Activated naive CD4-positive, alpha-beta T cell treated with anti-CD3 and anti-CD28 coated beads for 36 hours (primary cell): ENCODE results near the gene P2RX3. TPM values are rescaled to one million over a fixed set of nuclear protein-coding genes. Genes with fewer than 3 reads are reported as not detected.
"Not testable (repeated sequence)": the region's sequence is repeated elsewhere in the genome, so short reads cannot be mapped to it uniquely, and the experiment has no call there.

ENCODE experiments used
- CTCF ChIA-PET: fragments of 350-600 bp; sonication (Branson Sonifier 250); formaldehyde crosslinking; loops from one replicate; lab custom pipeline; 2021; ENCODE audit warnings: antibody characterized with exemption; lab: Charles Lee
- DNase-seq: peaks from one replicate; pipeline ENCODE4 v3.0.0-alpha.2; 2020
- H3K27ac Mint-ChIP-seq: one replicate; pipeline ENCODE4 v1.8.0; 2021; ENCODE audit warnings: mild to moderate bottlenecking, mixed read lengths
- H3K27me3 Mint-ChIP-seq: one replicate; pipeline ENCODE4 v1.8.0; 2021; ENCODE audit warnings: low read depth, mixed read lengths
- H3K36me3 Mint-ChIP-seq: one replicate; pipeline ENCODE4 v1.8.0; 2021; ENCODE audit warnings: low read depth, mixed read lengths
- H3K4me1 Mint-ChIP-seq: one replicate; pipeline ENCODE4 v1.8.0; 2021; ENCODE audit warnings: low read depth, mixed read lengths
- H3K4me3 Mint-ChIP-seq: one replicate; pipeline ENCODE4 v1.8.0; 2021; ENCODE audit warnings: mild to moderate bottlenecking, moderate library complexity, mixed read lengths
- H3K9me3 Mint-ChIP-seq: one replicate; pipeline ENCODE4 v1.8.0; 2021; ENCODE audit warnings: mixed read lengths
- intact Hi-C: fragments of 100-400 bp; cut with micrococcal nuclease; formaldehyde crosslinking; loops from one replicate; pipeline ENCODE4 v1.15.1; 2023
- total RNA-seq, 2 experiments: library from RNA; stranded (reverse); gene quantifications; one replicate each; pipeline ENCODE4 v1.2.3, GENCODE V29; 2021

P2RX3 gene
- total RNA-seq, 2 experiments from 2014 or later, result not detected

DNA sequence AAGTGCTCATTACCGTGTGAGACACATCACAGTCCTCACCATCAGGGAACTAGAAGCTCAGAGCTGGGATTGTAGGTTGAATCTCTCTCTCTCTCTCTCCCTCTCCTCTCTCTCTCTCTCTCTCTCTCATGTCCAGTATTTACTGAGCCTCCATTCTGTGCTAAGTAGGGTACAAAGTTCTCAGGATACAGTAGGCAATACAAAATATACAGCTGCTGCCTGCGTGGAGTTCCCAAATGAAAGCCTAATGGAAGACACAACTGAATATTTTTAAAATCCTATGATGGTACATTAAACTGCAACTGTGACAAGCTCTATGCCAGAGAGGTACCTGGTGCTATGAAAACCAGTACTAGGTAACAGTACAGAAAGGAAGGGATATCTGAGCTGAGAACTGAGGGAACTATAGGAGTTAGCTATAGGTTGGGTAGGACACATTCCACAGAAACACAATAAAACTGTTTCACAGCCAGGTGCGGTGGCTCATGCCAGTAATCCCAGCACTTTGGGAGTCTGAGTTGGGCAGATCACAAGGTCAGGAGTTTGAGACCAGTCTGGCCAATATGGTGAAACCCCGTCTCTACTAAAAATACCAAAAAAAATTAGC lies 61.9 kb downstream of the P2RX3 start:
- H3K4me1 Mint-ChIP-seq, result peaks cover 12% of the 10 kb centered on the region
- no peak overlapping the region for H3K27ac Mint-ChIP-seq
- intact Hi-C loops, result no loop called here
- CTCF ChIA-PET, result interaction anchor here (0.6 to 1.3 kb wide), 4 partner anchors 19 to 58 kb away, joined by 3 to 5 read pairs (median 3); no protein-coding TSS in a partner anchor
- H3K4me3 Mint-ChIP-seq, result no peak overlapping the region
- H3K27me3 Mint-ChIP-seq, result no peaks in the 10 kb centered on the region
- no peak for DNase-seq
- H3K9me3 Mint-ChIP-seq, result no peaks in the 10 kb centered on the region
- peaks cover 14% of the 10 kb centered on the region for H3K36me3 Mint-ChIP-seq

DNA sequence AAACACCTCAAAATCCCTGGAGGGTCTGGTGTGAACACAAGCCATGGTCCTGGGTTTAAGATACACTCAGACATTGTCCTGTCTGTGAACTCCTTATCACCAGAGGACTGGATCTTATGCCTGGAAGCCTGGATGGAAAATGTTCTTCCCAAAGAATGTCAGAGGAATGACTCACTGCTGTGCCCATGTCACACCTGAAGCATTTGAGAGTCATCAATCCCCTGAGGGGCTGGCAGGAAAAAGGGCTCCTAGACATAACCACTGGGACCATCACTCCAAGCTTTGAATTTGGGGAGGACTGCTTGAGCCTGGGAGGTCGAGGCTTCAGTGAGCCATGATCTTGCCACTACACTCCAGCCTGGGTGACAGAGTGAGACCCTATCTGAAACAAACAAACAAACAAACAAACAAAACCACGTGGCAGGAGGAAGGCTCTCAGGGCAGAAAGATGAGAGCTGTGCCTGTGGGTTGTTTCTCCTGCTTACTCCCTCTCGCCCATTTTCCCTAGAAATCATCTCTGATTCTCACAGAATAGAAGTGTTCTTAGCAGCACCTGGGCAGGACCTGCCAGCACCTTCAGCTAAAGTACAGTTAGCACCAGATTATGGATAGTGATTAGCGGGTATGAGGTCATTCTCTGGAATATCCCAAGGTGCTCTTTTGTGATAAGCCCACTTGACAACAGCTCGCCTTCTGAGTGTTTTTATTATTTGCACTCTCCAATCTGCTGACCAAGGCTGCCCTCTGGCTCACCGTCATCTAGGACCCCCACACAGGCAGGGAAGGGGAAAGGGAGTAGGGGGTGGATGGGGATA lies 64.2 kb downstream of the P2RX3 start:
- intact Hi-C loops, result no loop called here
- Mint-ChIP-seq H3K9me3 (no peaks in the 10 kb centered on the region), H3K36me3 (peaks cover 35% of the 10 kb centered on the region), H3K27ac (no peak overlapping the region), H3K4me1 (peaks cover 34% of the 10 kb centered on the region), H3K27me3 (no peaks in the 10 kb centered on the region), H3K4me3 (no peak overlapping the region)
- CTCF ChIA-PET, result interaction anchor here (0.9 kb wide), 1 partner anchor 56 kb away, joined by 4 read pairs; no protein-coding TSS in a partner anchor
- no peak for DNase-seq

DNA sequence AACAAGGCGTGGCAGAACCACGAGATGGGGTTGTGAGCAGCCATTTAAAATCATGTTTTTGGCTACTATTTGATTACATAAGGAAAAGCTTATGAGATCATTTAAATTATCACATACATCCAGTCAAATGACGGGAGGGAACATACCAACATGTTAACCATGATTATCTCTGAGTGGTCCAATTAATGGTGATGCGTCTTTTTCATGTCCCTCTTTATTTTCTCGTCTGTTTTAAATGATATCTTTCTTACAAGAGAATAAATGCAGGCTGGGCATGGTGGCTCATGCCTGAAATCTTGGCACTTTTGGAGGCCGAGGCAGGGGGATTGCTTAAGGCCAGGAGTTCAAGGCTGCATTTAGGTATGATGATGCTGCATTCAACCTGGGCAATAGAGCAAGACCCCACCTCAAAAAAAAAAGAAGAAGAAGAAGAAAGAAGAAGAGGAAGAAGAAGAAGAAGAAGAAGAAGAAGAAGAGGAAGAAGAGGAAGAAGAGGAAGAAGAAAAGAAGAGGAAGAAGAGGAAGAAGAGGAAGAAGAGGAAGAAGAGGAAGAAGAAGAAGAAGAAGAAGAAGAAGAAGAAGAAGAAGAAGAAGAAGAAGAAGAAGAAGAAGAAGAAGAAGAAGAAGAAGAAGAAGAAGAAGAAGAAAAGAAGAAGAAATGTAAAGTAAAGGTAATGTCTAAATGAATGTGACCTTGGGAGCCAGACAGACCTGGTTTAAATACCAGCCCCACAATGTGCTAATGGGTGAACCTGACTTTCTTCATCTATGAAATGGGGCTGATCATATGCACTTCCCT lies 65.0 kb downstream of the P2RX3 start:
- DNase-seq, H3K9me3 Mint-ChIP-seq, H3K27ac Mint-ChIP-seq, H3K4me3 Mint-ChIP-seq, H3K27me3 Mint-ChIP-seq, intact Hi-C loops: not testable (repeated sequence)
- peaks cover 42% of the 10 kb centered on the region for H3K4me1 Mint-ChIP-seq
- H3K36me3 Mint-ChIP-seq, result peaks cover 43% of the 10 kb centered on the region
- CTCF ChIA-PET, result interaction anchor here (0.9 to 1.2 kb wide), 2 partner anchors 57 to 75 kb away, joined by 3 to 4 read pairs; no protein-coding TSS in a partner anchor

DNA sequence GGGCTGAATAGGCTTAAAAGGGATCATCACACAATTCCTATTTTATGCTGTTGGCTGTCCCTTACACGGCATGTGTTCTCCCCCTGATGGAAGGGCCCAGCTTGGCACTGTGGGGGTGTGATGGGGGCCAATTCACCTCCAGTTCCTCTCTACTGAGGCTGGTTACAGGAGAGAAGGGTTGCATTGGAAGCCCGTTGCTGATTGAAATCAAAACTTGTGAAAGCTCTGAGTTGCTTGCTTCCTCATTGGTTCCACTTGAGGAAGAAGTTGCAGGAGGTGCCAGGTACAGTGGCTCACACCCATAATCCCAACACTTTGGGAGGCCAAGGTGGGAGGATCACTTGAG lies 65.6 kb downstream of the P2RX3 start:
- CTCF ChIA-PET, result interaction anchor here (1.2 kb wide), 1 partner anchor 75 kb away, joined by 3 read pairs; no protein-coding TSS in a partner anchor
- Mint-ChIP-seq H3K4me3 (no peak overlapping the region), H3K4me1 (peaks cover 42% of the 10 kb centered on the region), H3K36me3 (peaks cover 47% of the 10 kb centered on the region), H3K27me3 (no peaks in the 10 kb centered on the region), H3K27ac (no peak overlapping the region), H3K9me3 (no peaks in the 10 kb centered on the region)
- intact Hi-C loops, result no loop called here
- no peak for DNase-seq

DNA sequence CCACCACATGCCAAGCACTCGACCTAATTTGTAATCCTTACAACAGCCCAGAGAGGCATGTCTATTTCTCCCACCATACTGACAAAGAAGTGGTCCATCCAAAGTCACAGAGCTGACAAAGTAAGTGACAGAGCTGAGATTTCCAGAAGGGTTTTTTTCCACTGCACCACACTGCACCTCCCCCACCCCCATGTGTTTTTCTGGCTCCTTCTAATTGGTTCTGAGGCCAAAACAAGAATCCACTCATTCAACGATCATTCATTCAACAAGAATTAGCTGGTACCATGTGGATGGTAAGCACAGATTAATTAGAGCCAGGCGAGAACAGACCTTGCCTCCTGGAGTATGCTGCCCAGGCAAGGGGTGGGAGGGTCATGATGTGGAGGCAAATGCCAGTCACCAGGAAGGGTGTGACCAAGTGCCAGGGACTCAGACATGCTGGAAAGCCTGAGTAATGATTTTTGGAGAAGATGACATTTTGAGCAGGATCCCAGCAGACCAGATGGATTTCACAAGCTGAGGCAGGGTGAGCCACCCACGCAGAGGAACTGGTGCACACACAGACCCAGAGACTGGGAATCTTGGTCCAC lies 67.2 kb downstream of the P2RX3 start:
- Mint-ChIP-seq H3K36me3 (peaks cover 63% of the 10 kb centered on the region), H3K4me1 (peaks cover 55% of the 10 kb centered on the region), H3K4me3 (no peak overlapping the region), H3K27me3 (no peaks in the 10 kb centered on the region), H3K27ac (peak overlapping the region; percentile 78), H3K9me3 (no peaks in the 10 kb centered on the region)
- intact Hi-C loops, result loop anchor here (5.0 kb wide), 1 partner anchor 68 kb away; the partner anchor contains the start of genes P2RX3 and SSRP1
- DNase-seq, result no peak
- CTCF ChIA-PET, result interaction anchor here (1.0 to 2.9 kb wide), 2 partner anchors 52 to 59 kb away, joined by 3 to 10 read pairs; no protein-coding TSS in a partner anchor

DNA sequence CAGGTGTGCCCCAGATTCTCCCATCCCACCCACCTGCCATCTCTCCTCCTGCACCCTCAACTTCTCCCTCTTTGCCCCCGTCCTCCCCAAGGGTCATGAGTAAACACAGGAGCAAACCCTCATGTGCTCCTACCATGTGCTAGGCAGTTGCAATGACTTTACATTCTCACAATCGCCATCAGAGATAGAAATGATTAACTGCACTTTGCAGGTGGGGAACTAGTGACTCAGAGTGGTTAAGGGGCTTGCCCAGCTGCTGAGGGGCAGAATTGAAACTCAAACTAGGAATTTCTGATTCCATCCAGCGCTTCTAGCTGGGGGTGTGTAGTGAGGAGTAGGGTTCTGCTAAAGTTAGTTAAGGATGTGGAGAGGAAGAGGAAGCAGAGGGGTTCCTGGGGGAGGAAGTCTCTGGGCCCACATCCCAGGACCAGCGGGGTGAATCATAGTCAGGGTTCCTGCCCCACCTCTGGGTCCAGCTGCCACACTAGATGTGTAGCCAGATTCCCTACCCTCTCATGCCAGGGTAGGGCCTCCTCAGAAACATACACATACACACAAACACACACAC lies 68.3 kb downstream of the P2RX3 start:
- Mint-ChIP-seq H3K27ac (peak overlapping the region; percentile 78), H3K4me1 (peaks cover 60% of the 10 kb centered on the region), H3K36me3 (peaks cover 68% of the 10 kb centered on the region), H3K9me3 (no peaks in the 10 kb centered on the region), H3K27me3 (no peaks in the 10 kb centered on the region), H3K4me3 (no peak overlapping the region)
- CTCF ChIA-PET, result interaction anchor here (0.9 to 2.9 kb wide), 5 partner anchors 11 to 60 kb away, joined by 3 to 10 read pairs (median 3); partner anchors contain the start of gene SLC43A3
- DNase-seq, result peak; percentile 75
- intact Hi-C loops, result loop anchor here (1.0 to 5.0 kb wide), 2 partner anchors 19 to 69 kb away; partner anchors contain the start of genes P2RX3 and SSRP1

DNA sequence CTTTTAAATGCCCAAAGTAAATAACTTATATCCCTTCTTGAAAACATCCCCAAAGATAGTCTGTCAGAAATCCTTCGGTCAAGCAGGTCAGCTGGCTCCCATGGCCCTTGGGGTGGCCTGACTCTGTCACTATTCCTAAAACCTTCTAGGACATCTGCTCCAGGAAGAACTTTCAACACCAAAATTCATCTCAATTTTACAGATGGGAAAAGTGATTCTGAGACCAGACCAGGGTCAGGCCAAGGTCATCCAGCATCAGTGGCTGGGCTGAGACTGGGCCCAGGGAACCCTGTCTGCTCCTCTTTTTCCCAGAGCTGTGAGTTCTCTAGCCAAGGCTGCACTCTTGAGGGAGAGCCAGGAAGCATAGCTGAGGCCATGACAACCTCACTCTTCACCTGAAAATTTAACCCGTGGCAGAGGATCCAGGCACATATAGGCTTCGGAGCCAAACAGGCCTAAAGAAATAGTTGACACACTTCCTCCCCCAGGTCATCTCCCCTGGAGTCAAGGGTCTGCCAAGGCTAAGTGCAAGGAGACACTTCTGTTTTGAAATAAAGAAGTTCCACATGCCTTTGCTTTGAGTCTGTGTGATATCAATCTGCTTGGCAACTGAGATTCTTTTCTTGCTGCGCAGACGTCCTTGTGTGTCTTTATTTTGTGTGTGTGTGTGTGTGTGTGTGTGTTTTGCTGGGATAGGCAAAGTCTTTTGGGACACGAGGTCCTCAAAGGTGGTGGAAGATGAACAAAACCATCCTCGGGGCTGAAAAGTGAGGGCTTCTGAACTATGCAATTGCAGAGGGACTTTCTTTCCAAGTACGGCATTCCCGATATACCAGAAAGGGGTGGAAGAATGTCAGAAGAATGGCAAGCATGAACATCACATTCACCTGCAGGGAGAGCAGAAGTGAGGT lies 69.1 kb downstream of the P2RX3 start:
- CTCF ChIA-PET, result interaction anchor here (0.9 to 2.9 kb wide), 6 partner anchors 11 to 61 kb away, joined by 3 to 10 read pairs (median 3); partner anchors contain the start of gene SLC43A3

DNA sequence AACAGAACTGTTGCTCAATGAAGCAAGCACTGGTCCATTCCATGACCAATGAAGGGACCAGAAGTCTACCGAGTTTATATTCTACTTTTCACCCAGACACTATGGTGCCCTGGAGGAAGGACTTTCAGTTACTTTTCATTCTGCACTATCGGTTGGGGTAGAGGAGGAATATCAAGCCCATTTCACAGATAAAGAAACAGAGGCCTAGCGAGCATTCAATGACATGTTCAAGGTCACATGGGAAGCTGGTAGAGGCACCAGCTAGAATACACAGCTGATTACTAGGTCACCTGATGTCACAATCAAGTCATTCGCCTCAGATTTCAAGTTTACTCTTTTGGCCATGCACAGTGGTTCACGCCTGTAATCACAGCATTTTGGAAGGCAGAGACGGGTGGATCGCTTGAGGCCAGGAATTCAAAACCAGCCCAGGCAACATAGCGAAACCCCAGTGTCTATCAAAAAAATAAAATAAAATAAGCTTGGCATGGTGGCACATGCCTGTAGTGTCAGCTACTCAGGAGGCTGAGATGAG lies 69.9 kb downstream of the P2RX3 start:
- Mint-ChIP-seq H3K36me3 (peaks cover 72% of the 10 kb centered on the region), H3K9me3 (no peaks in the 10 kb centered on the region), H3K4me3 (no peak overlapping the region), H3K27ac (peak overlapping the region; percentile 78), H3K4me1 (peaks cover 68% of the 10 kb centered on the region), H3K27me3 (no peaks in the 10 kb centered on the region)
- intact Hi-C loops, result loop anchor here (5.0 kb wide), 1 partner anchor 71 kb away; the partner anchor contains the start of genes P2RX3 and SSRP1
- CTCF ChIA-PET, result interaction anchor here (1.1 kb wide), 1 partner anchor 58 kb away, joined by 3 read pairs; no protein-coding TSS in a partner anchor
- no peak for DNase-seq

More for the DNA sequence above, 69.1 kb downstream of the P2RX3 start:
- Mint-ChIP-seq H3K27ac (peak overlapping the region; percentile 78), H3K9me3 (no peaks in the 10 kb centered on the region), H3K4me1 (peaks cover 62% of the 10 kb centered on the region), H3K4me3 (no peak overlapping the region), H3K36me3 (peaks cover 73% of the 10 kb centered on the region), H3K27me3 (no peaks in the 10 kb centered on the region)
- intact Hi-C loops, result loop anchor here (5.0 kb wide), 1 partner anchor 70 kb away; the partner anchor contains the start of genes P2RX3 and SSRP1
- no peak for DNase-seq

DNA sequence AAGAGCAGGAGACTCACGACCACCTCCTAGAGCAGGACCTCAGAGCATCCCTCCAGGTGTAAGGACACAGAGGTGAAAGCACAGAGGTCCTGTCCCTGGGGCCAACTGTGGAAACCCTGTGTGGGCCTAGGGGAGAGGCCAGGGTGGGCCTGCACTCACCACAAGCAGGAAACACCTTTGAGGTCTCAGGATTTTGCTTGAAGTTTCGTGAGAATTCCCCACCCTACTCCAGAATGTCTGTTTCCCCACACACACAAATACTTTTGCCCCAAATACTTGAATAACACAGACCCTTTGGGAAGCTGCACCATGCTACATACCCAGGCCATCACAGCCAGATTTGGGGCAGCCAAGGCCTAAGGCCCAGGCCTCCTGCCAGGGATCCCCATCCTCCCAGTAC lies 70.6 kb downstream of the P2RX3 start:
- CTCF ChIA-PET, result interaction anchor here (1.1 kb wide), 1 partner anchor 59 kb away, joined by 3 read pairs; no protein-coding TSS in a partner anchor
- no peak for DNase-seq
- Mint-ChIP-seq H3K27me3 (no peaks in the 10 kb centered on the region), H3K4me3 (no peak overlapping the region), H3K27ac (peak overlapping the region; percentile 78), H3K4me1 (peaks cover 74% of the 10 kb centered on the region), H3K9me3 (no peaks in the 10 kb centered on the region), H3K36me3 (peaks cover 77% of the 10 kb centered on the region)
- intact Hi-C loops, result loop anchor here (5.0 kb wide), 1 partner anchor 71 kb away; the partner anchor contains the start of genes P2RX3 and SSRP1
